SK-N-SH (cell line): ENCODE data around the gene TPSAB1.

Experiments
- MXI1 ChIP-seq: IDR thresholded peaks from 2 replicates; pipeline ENCODE4 v1.6.1; 2012; ENCODE audit warnings: mild to moderate bottlenecking, low read depth, low read length, improper control_type of control experiment
- PBX3 ChIP-seq: IDR thresholded peaks from 2 replicates; pipeline ENCODE4; 2012
- POLR2AphosphoS5 ChIP-seq: IDR thresholded peaks from 2 replicates; pipeline ENCODE4 v1.6.1; 2012; ENCODE audit warnings: low read depth, low read length
- RCOR1 ChIP-seq: fragments of 150-350 bp; IDR thresholded peaks from 2 replicates; pipeline ENCODE4 v1.6.1; 2017; ENCODE audit warnings: antibody characterized with exemption, low read length
- REST ChIP-seq: IDR thresholded peaks from 2 replicates; pipeline ENCODE4 v1.6.1; 2012; ENCODE audit warnings: mild to moderate bottlenecking, low read depth, low read length, moderate library complexity
- RFX5 ChIP-seq: IDR thresholded peaks from 2 replicates; pipeline ENCODE4 v1.6.1; 2012; ENCODE audit warnings: mild to moderate bottlenecking, improper control_type of control experiment, low read length
- TAF1 ChIP-seq: IDR thresholded peaks from 2 replicates; pipeline ENCODE4 v1.6.1; 2012; ENCODE audit warnings: low read depth, mild to moderate bottlenecking, low read length, moderate library complexity, borderline replicate concordance
- TCF12 ChIP-seq: IDR thresholded peaks from 2 replicates; pipeline ENCODE4 v1.4.0; 2012
- USF1 ChIP-seq: IDR thresholded peaks from 2 replicates; pipeline ENCODE4 v1.4.0; 2012; ENCODE audit warnings: low read depth, borderline replicate concordance
- TF ChIP-seq, protein P1 (sequence below): fragments of 200-600 bp; sonication (generic); IDR thresholded peaks from 2 replicates; pipeline ENCODE4 v1.6.1; 2017; ENCODE audit warnings: antibody characterized with exemption, mild to moderate bottlenecking, moderate library complexity
- TF ChIP-seq, protein P2 (sequence below): fragments of 150-350 bp; IDR thresholded peaks from 2 replicates; pipeline ENCODE4 v1.6.1; 2016; ENCODE audit warnings: mild to moderate bottlenecking, low read depth, low read length
- TF ChIP-seq, protein P3 (sequence below): IDR thresholded peaks from 2 replicates; pipeline ENCODE4 v1.4.0; 2012; ENCODE audit warnings: low read depth

- TF ChIP-seq, protein P1, sequence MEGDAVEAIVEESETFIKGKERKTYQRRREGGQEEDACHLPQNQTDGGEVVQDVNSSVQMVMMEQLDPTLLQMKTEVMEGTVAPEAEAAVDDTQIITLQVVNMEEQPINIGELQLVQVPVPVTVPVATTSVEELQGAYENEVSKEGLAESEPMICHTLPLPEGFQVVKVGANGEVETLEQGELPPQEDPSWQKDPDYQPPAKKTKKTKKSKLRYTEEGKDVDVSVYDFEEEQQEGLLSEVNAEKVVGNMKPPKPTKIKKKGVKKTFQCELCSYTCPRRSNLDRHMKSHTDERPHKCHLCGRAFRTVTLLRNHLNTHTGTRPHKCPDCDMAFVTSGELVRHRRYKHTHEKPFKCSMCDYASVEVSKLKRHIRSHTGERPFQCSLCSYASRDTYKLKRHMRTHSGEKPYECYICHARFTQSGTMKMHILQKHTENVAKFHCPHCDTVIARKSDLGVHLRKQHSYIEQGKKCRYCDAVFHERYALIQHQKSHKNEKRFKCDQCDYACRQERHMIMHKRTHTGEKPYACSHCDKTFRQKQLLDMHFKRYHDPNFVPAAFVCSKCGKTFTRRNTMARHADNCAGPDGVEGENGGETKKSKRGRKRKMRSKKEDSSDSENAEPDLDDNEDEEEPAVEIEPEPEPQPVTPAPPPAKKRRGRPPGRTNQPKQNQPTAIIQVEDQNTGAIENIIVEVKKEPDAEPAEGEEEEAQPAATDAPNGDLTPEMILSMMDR, result no peak
- TF ChIP-seq POLR2AphosphoS5 (no peak), RFX5 (no peak), USF1 (no peak), PBX3 (no peak), TAF1 (no peak), MXI1 (no peak), RCOR1 (no peak), REST (no peak), TCF12 (no peak)
- TF ChIP-seq, protein P2, sequence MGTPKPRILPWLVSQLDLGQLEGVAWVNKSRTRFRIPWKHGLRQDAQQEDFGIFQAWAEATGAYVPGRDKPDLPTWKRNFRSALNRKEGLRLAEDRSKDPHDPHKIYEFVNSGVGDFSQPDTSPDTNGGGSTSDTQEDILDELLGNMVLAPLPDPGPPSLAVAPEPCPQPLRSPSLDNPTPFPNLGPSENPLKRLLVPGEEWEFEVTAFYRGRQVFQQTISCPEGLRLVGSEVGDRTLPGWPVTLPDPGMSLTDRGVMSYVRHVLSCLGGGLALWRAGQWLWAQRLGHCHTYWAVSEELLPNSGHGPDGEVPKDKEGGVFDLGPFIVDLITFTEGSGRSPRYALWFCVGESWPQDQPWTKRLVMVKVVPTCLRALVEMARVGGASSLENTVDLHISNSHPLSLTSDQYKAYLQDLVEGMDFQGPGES, result no peak
- TF ChIP-seq, protein P3, sequence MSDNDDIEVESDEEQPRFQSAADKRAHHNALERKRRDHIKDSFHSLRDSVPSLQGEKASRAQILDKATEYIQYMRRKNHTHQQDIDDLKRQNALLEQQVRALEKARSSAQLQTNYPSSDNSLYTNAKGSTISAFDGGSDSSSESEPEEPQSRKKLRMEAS, result no peak
These were observed 22.2 kb upstream of the TPSAB1 start for GRCh38 chr16:1218061-1218929.
